NCI-H1694 (cell line): ENCODE data around the gene ACSL4.
"Not testable (repeated sequence)": the region's sequence is repeated elsewhere in the genome, so short reads cannot be mapped to it uniquely, and the experiment has no call there.

Source experiments
- DNase-seq: peaks from one replicate; lab custom pipeline; 2025; lab: John Stamatoyannopoulos, UW

The ACSL4 gene

DNA sequence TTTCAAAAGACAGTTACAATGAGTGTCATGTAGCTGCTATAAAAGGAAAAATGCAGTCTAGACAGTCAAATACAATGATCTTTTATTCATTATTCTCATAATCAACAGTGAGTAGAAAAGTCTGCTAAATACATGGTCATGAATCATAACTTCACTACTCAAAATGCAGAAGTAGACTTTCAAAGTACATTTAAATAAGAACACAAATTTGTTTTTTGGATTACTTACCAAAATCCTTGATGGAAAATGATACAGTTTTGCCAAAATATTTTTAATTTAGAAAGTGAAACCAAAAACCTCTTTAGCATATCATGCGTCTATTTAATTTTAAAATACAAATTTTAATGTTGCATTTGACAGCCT is 4.9 kb downstream of the ACSL4 start:
- DNase-seq: no peak

DNA sequence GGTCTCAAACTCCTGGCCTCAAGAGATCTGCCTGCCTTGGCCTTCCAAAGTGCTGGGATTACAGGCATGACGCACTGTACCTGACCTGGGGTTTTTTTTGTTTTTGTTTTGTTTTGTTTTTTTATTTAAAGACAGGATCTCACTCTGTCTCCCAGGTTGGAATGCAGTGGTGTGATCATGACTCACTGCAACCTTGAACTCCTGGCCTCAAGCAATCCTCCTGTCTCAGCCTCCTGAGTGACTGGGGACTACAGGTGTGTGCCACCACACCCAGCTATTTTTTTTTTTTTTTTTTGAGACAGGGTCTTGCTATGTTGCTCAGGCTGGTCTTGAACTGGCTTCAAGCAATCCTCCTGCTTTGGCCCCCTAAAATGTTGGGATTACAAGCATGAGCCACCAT is 8.1 kb downstream of the ACSL4 start:
- not testable (repeated sequence) for DNase-seq

DNA sequence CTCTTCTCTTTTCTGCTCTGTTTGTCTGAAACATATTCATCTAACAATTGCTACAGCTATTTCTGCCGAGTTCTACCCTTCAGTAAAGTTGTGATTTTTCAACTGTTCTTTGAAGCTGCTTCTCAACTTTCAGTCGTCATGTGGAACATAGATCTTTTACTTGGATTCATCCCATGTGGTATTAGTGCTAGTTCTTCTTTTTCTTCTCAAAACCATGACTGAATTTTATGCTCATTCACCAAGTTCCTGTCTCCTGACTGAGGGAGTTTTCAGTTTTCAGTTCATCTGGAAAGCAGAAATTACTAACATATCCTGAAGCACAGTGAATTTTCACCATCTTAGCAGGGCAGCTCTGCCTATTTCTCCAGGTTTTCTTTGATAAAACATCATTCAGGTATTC is 12.1 kb downstream of the ACSL4 start:
- DNase-seq: no peak

DNA sequence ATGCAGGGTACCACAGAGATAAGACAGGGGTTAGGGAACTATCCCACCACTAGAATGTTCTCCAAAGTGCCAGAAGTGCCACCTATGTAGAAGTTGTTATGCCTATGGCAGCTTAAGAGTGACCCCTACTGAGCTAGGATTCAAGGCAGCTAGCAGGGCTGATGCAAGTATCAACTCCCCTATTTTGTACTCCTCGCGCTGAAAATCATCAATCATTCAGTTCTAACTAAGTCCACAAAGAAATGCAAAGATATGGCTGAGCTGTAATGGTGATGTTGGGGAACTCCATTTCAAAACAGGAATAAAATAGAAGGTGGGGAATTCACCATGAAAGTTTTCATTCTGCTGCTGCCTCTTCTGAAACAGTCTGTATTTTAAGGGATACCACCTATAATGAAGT is 13.8 kb downstream of the ACSL4 start:
- DNase-seq: no peak

DNA sequence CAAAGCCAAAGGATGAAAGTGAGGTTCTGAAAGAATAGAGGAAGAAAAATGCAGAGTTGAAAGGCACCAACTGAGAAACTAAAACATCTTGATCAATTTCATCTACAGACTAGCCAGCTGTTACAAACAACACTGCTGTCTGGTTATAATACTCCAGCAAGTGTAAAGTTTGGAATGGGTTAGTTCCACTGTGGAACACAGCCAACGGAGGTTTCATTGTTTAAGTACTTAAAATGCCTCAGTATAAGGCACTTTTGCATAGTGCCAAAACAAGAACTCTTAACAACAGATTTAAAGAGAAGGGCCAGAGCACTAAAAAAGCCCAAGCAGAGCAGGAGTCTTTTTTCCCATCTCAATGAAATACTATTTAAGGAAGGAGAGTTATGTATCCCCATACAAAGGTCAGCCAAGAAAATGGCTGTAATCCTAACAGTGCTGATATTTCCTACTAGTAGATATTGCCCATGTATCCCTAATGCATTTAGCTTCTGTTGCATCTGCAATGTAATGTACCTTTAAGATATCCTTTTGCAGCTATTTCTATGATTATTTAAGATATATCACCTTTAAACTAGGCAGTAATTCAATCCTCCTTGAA is 16.5 kb downstream of the ACSL4 start:
- no peak for DNase-seq

DNA sequence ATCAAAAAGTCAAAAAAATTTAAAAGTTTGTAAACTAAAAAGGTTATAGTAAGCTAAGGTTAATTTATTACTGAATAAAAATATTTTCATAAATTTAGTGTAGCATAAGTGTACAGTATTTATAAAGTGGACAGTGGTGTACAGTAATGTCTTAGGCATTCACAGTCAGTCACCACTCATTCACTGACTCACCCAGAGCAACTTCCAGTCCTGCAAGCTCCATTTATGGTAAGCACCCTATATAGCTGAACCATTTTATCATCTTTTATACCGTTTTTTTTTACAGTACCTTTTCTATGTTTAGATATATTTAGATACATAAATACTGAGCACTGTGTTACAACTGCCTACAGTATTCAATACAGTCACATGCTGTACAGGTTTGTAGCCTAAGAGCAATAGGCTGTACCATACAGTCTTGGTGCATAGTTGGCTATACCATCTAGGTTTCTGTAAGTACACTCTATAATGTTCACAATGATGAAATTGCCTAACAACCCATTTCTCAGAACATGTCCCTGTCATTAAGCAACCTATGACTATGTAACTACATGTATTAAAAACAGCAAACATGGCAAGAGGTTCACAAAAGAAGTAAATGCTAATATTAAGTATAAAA is 18.6 kb downstream of the ACSL4 start:
- no peak for DNase-seq

DNA sequence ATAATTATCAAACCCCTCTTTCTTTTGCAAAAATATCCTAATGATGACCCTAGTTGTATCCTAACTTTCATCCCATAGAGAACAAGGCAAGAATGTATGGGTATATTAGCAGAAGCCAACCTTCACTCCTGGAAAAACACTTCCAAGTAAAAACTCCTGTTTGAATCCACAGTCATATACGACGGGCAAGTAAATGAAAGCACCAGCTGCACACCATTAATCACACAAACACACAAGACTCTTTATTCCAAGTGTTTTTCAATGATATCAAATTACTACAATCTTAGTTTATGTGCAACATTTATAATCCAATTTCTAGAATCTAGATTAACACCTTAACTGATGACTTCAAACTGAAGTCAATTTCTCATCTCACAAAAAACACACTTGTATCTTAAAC is 22.9 kb downstream of the ACSL4 start:
- DNase-seq: no peak

DNA sequence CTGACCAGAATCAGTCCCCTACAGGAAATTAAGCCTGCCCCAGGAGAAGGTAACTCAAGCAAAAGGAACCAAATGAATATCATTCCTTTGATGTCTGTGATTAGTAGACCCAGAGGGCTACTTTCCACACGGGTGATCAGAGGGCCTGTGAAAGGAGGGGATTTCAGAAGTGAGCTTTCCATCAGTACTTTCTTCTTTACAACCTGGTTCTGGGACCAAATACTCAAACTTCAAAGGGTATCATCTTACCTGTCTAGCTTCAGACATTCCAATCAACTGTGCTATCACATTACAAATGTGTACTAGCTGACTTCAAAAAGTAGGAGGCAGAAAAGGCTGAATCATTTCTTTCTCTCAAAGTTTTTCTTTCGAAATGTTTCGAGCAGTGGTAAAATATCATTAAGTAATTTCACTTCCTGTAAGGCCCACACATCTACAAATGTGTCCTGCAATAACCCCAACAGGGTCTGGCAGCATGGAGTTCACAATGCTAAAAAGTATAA is 23.9 kb downstream of the ACSL4 start:
- DNase-seq: no peak

DNA sequence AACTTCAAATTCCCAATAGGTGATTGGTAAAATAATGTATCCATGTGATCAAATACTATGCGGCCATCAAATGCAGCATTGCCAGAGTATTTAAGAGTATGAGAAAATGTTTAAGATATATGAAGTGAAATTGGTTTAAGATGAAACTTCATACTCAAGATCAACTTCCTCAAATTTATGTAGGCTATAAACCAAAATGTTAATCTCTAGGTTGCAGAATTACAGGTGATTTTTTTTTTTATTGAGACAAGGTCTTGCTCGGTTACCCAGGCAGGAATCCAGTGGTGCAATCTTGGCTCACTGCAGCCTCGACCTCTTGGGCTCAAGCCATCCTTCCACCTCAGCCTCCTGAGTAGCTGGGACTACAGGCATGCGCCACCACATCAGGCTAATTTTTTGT is 25.3 kb downstream of the ACSL4 start:
- DNase-seq: no peak

DNA sequence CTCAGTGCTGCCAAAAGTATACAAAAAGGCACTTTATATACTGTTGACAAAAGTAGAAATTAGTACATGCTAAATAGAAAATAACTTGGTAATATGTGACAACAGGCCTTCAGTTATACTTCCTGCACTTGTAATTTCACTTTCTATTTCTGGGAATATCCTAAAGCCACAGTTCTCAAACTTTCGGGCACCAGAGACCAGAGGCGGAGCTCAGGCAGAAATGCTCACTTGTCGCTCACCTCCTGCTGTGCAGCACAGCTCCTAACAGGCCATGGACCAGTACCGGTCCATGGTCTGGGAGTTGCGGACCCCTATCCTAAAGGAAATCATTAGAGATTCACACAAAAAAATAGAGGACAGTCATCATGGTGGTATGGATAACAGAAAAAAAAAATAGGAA is 25.7 kb downstream of the ACSL4 start:
- no peak for DNase-seq

DNA sequence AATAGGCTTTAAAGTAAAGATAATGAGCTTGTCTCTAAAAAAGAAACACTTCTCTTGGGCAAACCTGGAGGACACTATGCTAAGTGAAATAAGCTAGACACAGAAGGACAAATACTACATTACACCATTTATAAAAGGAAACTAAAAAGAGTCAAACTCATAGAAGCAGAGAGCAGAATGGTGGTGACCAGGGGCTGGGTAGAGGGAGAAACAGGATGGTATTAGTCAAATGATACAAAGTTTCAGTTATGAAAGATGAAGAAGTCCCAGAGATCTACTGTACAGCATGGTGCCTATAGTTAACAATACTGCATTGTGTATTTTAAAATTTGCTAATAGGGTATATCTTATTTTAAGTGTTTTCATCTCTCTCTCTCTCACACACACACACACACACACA is 28.5 kb downstream of the ACSL4 start:
- DNase-seq: no peak

DNA sequence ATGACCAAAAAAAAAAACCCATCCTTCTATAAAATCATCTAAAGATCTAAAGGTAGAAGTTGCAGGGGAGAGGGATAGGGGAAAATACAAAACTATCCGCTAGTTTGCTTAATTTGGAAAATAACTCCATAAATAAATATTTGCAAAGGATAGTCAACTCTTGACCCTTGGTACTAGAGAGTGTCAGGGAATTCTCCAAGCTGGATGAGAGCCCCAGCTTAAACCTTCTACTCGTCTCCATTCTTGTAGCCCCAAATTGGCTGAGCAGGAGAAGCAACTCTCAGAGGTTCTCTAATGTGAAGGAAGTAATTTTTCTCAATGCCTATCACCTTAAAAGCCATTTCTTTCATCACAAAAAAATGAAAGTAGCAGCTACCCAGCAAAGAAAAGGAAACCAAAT is 35.2 kb downstream of the ACSL4 start:
- no peak for DNase-seq

DNA sequence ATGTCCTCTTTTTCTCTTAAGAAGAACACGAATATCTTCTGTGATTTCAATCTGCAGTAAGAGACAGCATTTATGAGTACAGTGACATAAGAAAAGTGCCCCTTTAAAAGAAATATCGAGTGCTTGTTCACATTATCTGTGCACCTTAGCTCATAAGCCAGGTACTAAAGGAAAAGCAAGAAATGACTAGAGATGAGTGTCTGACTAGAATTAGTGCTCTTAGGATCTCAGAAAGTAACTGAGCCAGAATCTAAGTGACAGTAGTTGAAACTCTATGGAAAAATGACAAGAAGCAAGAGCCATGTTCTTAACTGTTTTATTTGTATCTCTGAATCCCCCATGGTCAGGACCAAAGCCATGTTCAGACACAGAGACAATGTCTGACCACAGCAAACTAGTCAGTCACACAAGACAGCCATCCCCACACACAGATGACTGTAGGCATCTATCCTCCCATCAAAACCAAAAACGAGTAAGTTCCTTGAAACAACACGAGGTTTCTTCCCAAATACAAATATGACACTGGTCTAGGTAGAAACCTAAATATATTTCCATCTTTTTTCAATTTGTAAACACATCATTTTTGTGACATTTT is 36.8 kb downstream of the ACSL4 start:
- DNase-seq: no peak

DNA sequence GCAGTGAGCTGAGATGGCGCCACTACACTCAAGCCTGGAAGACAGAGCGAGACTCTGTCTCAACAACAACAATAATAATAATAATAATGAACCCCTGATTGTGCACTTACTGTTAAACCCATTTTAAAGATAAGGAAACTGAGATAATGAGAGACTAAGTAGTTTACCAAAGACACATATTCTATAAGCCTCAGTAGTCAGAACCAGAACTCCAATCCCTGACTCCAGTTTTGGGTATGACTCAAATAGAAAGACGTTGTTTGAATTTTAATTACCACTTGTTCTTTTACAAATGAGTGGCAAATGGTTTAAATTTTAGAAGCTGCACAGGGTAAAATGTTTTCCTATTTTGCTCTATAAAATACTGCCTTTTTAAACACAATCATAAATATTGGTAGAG is 37.4 kb downstream of the ACSL4 start:
- no peak for DNase-seq

DNA sequence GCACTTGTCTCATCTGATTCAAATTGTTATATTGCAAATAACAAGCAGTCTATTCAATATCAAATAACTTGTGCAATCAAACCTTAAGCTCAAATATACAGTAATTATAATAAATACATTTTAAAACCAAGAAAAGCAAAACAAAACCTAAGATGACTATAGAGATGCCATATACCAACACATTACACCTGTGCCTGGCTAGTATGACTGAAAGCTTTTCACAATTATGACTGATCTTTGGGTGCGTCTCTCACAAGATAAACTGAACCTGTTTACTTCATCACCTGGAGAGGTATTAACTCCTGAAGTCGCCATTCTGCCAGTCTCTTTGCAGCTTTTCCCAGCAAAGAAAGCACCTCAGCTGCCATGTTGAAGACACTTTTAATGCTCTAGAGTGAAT is 41.3 kb downstream of the ACSL4 start:
- no peak for DNase-seq

DNA sequence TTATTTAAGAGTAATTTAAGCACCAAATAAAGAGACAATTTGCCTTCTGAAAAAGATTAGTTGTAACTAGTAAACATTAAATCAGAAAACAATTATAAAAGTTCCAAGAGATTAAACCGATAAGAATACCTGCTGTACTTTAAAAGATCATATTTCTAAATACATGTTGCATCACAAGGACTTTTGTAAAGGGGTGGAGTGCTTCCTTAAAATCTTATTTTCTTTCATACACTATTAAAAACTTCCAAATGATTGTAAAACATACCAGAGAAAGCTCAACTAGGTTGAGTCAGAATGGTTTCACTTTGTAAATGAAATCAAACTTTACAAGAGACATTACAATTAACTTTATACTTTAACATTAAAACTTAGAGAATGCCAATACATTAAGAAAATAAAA is 41.8 kb downstream of the ACSL4 start:
- DNase-seq: no peak

DNA sequence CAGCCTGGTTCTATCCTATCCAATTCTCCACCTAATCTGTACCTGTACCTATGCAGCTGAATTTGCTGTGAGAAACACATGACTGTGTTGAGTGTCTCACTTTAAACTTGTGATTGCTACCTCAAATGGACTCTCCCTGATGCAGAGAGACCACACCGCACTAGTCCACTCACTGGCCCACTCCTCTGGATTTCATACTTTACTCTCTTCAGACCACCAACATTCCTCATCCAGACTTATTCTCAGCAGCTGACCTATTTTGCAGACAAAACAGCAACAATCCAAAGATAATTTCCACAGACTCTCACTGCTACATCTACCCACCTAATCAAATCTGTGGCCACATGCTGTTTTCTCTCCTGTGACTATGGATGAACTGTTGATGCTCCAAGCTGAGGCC is 45.2 kb downstream of the ACSL4 start:
- no peak for DNase-seq

DNA sequence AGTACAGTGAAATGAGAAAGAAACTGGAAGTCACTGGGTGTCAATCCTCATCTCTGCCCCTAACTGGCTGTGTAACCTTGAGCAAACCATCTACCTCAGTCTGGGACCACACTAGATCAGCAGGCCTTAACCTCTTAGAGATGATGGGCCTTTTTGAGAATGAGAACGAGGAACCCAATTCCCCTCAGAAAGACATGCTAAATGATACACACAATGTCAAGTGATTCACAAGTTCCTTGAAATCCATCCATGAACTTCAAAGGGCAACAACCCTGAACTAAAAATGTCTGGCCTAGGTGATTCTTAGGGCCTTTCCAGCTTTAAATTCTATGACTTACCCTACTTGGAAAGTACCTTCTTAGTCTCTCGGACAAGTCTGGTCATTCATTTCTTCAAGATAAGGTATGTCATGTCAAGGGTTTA is 47.4 kb downstream of the ACSL4 start:
- no peak for DNase-seq

DNA sequence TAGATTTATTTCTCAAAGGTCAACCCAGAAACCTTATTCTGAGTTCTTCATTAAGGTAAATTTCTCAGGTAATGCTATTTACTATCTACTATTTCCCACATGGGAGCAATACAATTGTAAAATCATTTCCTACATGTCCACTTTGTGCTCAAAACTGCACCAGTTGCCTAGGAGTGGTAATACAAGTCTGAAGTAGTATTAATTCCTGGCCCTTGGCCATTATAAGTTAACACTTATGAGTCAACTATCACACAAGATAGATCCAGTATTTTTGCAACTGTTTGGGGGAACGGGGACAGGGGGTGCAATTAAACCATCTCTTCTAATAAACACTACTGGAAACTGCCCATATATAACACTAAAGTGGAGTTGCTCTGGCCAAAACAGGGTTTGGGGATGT is 48.9 kb downstream of the ACSL4 start:
- DNase-seq: no peak

DNA sequence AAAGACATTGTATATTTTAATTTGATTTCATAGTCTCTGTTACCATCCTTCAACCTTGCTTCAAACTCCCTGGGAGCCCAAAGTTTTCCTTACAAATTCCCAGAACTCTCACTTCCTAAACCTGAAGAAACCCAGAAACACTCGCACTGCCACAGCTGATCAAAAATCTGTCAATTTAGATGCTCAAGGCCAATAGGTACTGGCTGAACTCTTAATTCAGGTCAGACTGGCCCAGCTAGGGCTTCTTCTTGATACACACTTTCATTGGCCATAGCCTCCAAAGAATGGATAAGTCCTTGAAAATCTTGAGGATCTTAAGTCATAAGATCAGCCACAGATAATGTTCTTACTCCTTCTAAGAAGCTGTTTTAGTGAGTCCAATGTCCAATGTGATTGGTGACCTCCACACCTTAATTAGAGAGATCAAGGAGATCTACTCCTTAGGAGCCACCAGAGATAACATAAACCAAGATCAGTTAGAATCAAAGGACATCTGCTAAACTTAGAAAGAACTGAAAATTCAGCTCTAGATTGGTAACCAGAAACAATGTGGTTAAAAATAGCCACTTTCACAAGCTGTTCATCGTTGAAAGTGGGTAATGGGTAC is 51.5 kb downstream of the ACSL4 start:
- DNase-seq: no peak

DNA sequence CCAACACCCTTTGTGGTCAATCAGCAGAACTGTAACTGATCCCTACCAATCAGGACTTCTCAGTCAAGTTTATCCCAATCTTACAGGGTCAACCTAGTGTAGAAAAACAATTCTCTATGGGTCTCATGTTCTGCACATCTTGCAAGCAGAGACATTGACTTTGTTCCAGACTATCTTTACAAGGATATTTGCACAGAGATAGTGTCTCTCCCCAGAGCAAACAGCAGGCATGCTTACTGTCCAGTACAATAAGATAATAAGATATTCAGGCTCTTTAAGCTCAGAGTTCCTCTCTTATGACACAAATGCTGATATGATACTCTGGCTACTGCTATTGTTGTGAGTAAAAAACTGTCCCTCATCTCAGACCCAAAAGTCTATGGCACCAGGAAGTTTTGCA is 53.2 kb downstream of the ACSL4 start:
- no peak for DNase-seq

DNA sequence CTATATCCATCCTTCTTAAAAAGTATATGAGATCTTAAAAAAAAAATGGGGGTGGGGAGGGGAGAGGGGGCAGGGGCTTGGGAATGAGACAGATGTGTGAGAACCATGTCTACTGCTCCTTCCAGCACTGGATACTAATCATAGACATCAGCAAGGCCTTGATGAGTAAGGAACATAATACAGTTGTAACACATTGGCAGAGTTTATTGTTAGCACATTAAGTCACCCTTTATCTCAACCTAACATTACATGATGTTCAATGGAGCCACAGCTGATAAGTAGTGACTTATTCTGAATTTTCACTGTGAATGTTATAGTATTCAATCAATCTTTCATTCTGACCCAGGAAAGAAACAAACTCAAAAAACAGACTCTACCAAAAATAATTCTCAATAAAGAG is 60.8 kb downstream of the ACSL4 start:
- no peak for DNase-seq

DNA sequence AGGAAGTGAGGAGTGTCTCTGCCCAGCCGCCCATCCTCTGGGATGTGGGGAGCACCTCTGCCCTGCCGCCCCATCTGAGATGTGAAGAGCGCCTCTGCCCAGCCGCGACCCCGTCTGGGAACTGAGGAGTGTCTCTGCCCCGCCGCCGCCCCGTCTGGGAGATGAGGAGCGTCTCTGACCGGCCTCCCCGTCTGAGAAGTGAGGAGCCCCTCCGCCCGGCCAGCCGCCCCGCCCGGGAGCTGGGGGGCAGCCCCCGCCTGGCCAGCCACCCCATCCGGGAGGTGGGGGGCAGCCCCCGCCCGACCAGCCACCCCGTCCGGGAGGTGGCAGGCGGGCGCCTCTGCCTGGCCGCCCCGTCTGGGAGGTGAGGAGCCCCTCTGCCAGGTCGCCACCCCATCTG is 61.9 kb downstream of the ACSL4 start:
- DNase-seq: not testable (repeated sequence)

DNA sequence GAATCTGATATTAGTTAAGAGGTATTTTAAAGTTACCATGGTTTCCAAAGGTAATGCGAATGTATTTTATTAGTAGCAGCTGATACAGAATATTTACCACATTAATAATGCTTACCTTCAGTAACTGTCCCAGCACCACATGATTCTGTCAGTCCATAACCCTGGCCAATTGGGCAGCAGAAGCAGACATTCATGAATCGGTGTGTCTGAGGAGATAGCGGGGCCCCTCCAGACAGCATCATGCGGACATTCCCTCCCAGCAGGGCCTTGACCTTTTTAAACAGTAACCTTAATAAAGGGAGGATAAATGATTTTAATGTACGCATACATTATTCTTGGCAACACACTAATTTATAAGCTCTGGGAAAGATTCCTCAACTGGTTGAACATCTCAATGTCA is 65.1 kb downstream of the ACSL4 start:
- no peak for DNase-seq
